GM10266 (cell line): ENCODE data around the gene MDN1.
"Not testable (repeated sequence)": the region's sequence is repeated elsewhere in the genome, so short reads cannot be mapped to it uniquely, and the experiment has no call there.

Source experiments
- DNase-seq: peaks from one replicate; pipeline ENCODE4 v3.0.0; 2012; ENCODE audit errors: extremely low spot score
- CTCF ChIP-seq: IDR thresholded peaks from 2 replicates; pipeline ENCODE4 v1.5.1; 2012; ENCODE audit warnings: mild to moderate bottlenecking, low read depth; ENCODE audit not compliant: control insufficient read depth, insufficient read depth; ENCODE audit errors: missing control alignments

MDN1 gene

GRCh38 chr6:89734526-89734925 lies 85.1 kb downstream of the MDN1 start:
- no peak for DNase-seq
- TF ChIP-seq CTCF, result no peak

- no peak for TF ChIP-seq CTCF
Observed at GRCh38 chr6:89731924-89732567, 87.5 kb downstream of the MDN1 start.

GRCh38 chr6:89731262-89731661 lies 88.3 kb downstream of the MDN1 start:
- not testable (repeated sequence) for DNase-seq

More at GRCh38 chr6:89731924-89732567, 87.5 kb downstream of the MDN1 start:
- DNase-seq, result no peak

GRCh38 chr6:89729818-89730217 lies 89.8 kb downstream of the MDN1 start:
- no peak for DNase-seq
- TF ChIP-seq CTCF, result no peak

- DNase-seq, result no peak
- no peak for TF ChIP-seq CTCF
Observed at GRCh38 chr6:89727501-89727900, 92.1 kb downstream of the MDN1 start.

- no peak for TF ChIP-seq CTCF
- no peak for DNase-seq
Observed at GRCh38 chr6:89724981-89725380, 94.6 kb downstream of the MDN1 start.

GRCh38 chr6:89723046-89723445 lies 96.5 kb downstream of the MDN1 start:
- DNase-seq, result no peak
- TF ChIP-seq CTCF, result no peak

GRCh38 chr6:89716532-89716931 lies 103.1 kb downstream of the MDN1 start:
- TF ChIP-seq CTCF, result no peak
- no peak for DNase-seq
